ENCODE measurements around the gene HSPA12A. TPM values are rescaled to one million over a fixed set of nuclear protein-coding genes. Genes with fewer than 3 reads are reported as not detected.

Gene HSPA12A
- total RNA-seq, 6 donors from 2014 or later, result 4.2 to 11.6 (median 6.1) TPM

DNA sequence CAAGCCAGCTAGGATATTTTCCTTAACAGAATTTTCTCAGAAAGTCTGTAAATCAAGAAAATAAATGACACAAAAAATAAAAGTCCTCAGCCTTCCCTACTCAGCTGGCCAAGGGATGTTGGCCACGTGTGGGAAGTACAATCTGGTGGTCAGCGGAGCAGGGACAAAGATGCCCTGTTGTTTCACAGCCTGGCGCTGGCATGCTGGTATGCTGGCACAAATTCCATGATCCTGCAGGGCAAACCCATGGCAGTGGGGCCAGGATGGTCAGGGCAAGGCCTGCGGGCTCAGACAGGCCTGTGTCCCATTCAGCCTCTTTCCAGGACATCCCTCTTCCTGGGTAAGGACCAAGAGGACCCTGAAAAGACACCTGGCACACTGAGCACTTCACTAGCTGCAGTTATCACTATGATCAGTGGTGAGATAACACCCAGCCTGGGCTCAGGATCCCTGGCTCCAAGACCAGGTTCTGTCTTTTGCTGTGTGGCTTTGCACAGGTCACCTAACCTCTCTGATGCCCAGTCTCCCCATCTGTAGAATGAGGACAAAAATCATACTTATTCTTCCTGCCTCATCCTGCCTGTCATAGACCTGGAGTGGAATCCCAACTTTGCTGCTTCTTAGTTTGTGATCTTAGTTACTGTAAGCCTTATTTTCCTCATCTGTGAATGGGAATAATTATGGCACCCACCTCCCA is 10.8 kb upstream of the HSPA12A start:
- peaks cover 0 to 2% (median 0%) of the 10 kb centered on the region in 4 donors for H3K4me1 ChIP-seq
- ATAC-seq (ENCODE audit: low FRiP score in 2 of 2) (no peak), DNase-seq (no peak)
- no peaks in the 10 kb centered on the region for H3K36me3 ChIP-seq
- TF ChIP-seq CTCF (IDR thresholded peaks at IDR 0.05) (no peak), EP300 (IDR thresholded peaks at IDR 0.05) (no peak), POLR2AphosphoS5 (IDR thresholded peaks at IDR 0.05) (no peak)
- no peaks in the 10 kb centered on the region for H3K9me3 ChIP-seq
- no peak overlapping the region for H3K27ac ChIP-seq
- no peaks in the 10 kb centered on the region for H3K27me3 ChIP-seq
- no peak overlapping the region for H3K4me3 ChIP-seq
- whole genome bisulfite sequencing, 2 donors, result 82 to 83% methylated on average over 3 to 4 of the region's 4 CpGs

GRCh38 chr10:116752563-116752962 is 10.2 kb upstream of the HSPA12A start:
- Histone ChIP-seq H3K36me3 (no peaks in the 10 kb centered on the region), H3K27ac (no peak overlapping the region), H3K4me1 (peaks cover 0 to 2% (median 0%) of the 10 kb centered on the region in 4 donors), H3K4me3 (no peak overlapping the region), H3K27me3 (no peaks in the 10 kb centered on the region), H3K9me3 (no peaks in the 10 kb centered on the region)
- 85 to 90% methylated on average over 1 of the region's 1 CpG for WGBS, 2 donors
- TF ChIP-seq EP300 (IDR thresholded peaks at IDR 0.05), result no peak
- no peak for TF ChIP-seq POLR2A (IDR thresholded peaks at IDR 0.05)
- no peak for TF ChIP-seq CTCF (IDR thresholded peaks at IDR 0.05)
- TF ChIP-seq POLR2AphosphoS5 (IDR thresholded peaks at IDR 0.05), result no peak
- DNase-seq (no peak), ATAC-seq (ENCODE audit: low FRiP score in 2 of 2) (no peak)

- no peak for DNase-seq
- TF ChIP-seq CTCF (IDR thresholded peaks at IDR 0.05), result no peak
- TF ChIP-seq POLR2AphosphoS5 (IDR thresholded peaks at IDR 0.05), result no peak
- no peak for TF ChIP-seq EP300 (IDR thresholded peaks at IDR 0.05)
- no peak for TF ChIP-seq POLR2A (IDR thresholded peaks at IDR 0.05)
- H3K27me3 ChIP-seq, result no peaks in the 10 kb centered on the region
- 81 to 88% methylated on average over 1 of the region's 1 CpG for WGBS, 2 donors
- no peaks in the 10 kb centered on the region for H3K36me3 ChIP-seq
- peaks cover 0 to 2% (median under 1%) of the 10 kb centered on the region in 4 donors for H3K4me1 ChIP-seq
- H3K4me3 ChIP-seq, result no peak overlapping the region
- H3K27ac ChIP-seq, result no peak overlapping the region
- no peaks in the 10 kb centered on the region for H3K9me3 ChIP-seq
- no peak for ATAC-seq (ENCODE audit: low FRiP score in 2 of 2)
Observed at GRCh38 chr10:116748471-116748870, 6.1 kb upstream of the HSPA12A start.

DNA sequence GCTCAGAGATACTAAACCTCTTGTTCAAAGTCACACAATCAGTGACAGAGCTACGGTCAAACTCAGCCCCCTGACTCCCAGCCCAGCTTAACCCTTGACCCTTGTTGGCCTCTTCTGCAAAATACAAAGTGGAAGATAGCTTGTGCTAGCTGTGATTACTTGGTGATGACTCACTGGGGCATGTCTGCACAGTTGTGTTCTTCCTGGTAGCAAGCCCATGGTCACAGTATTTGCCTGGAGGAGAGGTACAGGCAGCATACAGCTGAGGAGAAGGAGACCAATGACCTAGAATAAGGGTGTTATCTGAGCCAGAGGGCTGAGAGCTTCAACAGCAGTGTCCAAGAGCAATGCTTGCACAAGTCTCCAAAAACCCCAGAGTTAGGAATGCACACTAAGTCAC is 5.7 kb upstream of the HSPA12A start:
- Histone ChIP-seq H3K27ac (no peak overlapping the region), H3K4me1 (peaks cover 0 to 6% (median 4%) of the 10 kb centered on the region in 4 donors)
- peak in 1 of 2 donors; percentile 56 for ATAC-seq (ENCODE audit: low FRiP score in 2 of 2)

More for the DNA sequence above, 5.7 kb upstream of the HSPA12A start:
- Histone ChIP-seq H3K4me3 (no peak overlapping the region), H3K9me3 (no peaks in the 10 kb centered on the region), H3K36me3 (no peaks in the 10 kb centered on the region), H3K27me3 (peaks cover 0 to 2% (median 0%) of the 10 kb centered on the region in 4 donors)
- WGBS, 2 donors, result 82 to 91% methylated on average over 1 of the region's 1 CpG
- no peak for DNase-seq
- TF ChIP-seq EP300 (IDR thresholded peaks at IDR 0.05), result no peak
- no peak for TF ChIP-seq POLR2A (IDR thresholded peaks at IDR 0.05)
- no peak for TF ChIP-seq CTCF (IDR thresholded peaks at IDR 0.05)
- TF ChIP-seq POLR2AphosphoS5 (IDR thresholded peaks at IDR 0.05), result no peak

All from upper lobe of left lung (tissue), 6 donors.